Ovary (tissue), 3 donors: Measurements from ENCODE around the gene CREBZF.

ENCODE experiments used
- POLR2A ChIP-seq: fragments of 450-650 bp; IDR thresholded peaks from one replicate; pipeline ENCODE4 v1.6.1; 2017; ENCODE audit warnings: antibody characterized with exemption, mild to moderate bottlenecking, moderate library complexity
- TF ChIP-seq, protein P1 (sequence below), 3 donors: fragments of 450-650 bp in 2 of 3; fragments of 200-600 bp in 1 of 3; IDR thresholded peaks; one replicate each; pipeline versions ENCODE4 v1.5.1 to v1.8.0; 2016 to 2022; ENCODE audit warnings: antibody characterized with exemption in 3 of 3, mild to moderate bottlenecking in 1 of 3
- donor health status: DM: no; HTN: no; CAD: no.

DNA sequence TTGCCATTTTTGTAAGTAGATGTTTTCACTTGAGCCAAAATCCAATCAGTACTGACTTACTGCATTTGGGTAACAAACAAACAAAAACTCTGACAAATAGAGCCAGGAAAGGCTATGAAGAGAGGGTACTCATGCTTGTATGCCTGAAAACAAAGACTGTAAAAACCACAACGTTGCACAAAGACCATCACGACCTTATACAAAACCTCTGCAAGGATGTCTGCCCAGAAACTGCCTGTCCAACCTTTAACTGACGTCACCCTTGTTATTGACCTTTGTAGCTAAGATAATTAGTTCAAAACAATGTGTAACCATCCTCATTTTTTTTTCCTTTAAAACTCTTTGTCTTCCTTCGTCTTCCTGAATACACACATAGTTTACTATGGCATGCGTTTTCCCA, 804 bp upstream of the CREBZF start:
- TF ChIP-seq, protein P1, sequence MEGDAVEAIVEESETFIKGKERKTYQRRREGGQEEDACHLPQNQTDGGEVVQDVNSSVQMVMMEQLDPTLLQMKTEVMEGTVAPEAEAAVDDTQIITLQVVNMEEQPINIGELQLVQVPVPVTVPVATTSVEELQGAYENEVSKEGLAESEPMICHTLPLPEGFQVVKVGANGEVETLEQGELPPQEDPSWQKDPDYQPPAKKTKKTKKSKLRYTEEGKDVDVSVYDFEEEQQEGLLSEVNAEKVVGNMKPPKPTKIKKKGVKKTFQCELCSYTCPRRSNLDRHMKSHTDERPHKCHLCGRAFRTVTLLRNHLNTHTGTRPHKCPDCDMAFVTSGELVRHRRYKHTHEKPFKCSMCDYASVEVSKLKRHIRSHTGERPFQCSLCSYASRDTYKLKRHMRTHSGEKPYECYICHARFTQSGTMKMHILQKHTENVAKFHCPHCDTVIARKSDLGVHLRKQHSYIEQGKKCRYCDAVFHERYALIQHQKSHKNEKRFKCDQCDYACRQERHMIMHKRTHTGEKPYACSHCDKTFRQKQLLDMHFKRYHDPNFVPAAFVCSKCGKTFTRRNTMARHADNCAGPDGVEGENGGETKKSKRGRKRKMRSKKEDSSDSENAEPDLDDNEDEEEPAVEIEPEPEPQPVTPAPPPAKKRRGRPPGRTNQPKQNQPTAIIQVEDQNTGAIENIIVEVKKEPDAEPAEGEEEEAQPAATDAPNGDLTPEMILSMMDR (IDR thresholded peaks at IDR 0.05), result no peak
- no peak for TF ChIP-seq POLR2A
